Panc1 (cell line): ENCODE data around the gene TMEM121. TPM values are rescaled to one million over a fixed set of nuclear protein-coding genes. Genes with fewer than 3 reads are reported as not detected.

Experiments used
- ATAC-seq: fragments of 200-7000 bp; cut with Tn5 transposase; 2 replicates; pipeline ENCODE4 v1.9.1; 2020; ENCODE audit warnings: mild to moderate bottlenecking, moderate library complexity
- BruUV-seq: library from RNA; stranded (reverse); fragments of 400-500 nt; replicated peaks from 2 replicates; lab custom pipeline; 2021; lab: Mats Ljungman, UMichigan
- CTCF ChIA-PET: fragments of 300-600 bp; sonication (Branson Sonifier 250); formaldehyde crosslinking; loops from one replicate; lab custom pipeline; 2022; ENCODE audit warnings: antibody characterized with exemption; lab: Charles Lee
- POLR2A ChIA-PET: fragments of 300-600 bp; sonication (Branson Sonifier 250); formaldehyde crosslinking; loops from one replicate; lab custom pipeline; 2022; ENCODE audit warnings: antibody characterized with exemption; lab: Charles Lee
- DNase-seq: peaks from one replicate; pipeline ENCODE4 v3.0.0-alpha.2; 2010; ENCODE audit warnings: low read depth, low spot score
- H3K27ac ChIP-seq: 2 replicates; pipeline ENCODE4 v1.5.1; 2011; ENCODE audit warnings: mild to moderate bottlenecking, low read length, inconsistent platforms
- H3K27me3 ChIP-seq: fragments of 200-500 bp; sonication (Bioruptor generic); 2 replicates; pipeline ENCODE4 v1.6.0; 2014; ENCODE audit warnings: low read length, inconsistent platforms; ENCODE audit not compliant: control insufficient read depth, insufficient read depth
- H3K36me3 ChIP-seq: fragments of 200-500 bp; sonication (Bioruptor generic); 2 replicates; pipeline ENCODE4 v1.5.1; 2014; ENCODE audit warnings: inconsistent platforms, mild to moderate bottlenecking, low read length, moderate library complexity; ENCODE audit not compliant: control insufficient read depth, insufficient read depth
- H3K4me1 ChIP-seq: 2 replicates; pipeline ENCODE4 v1.5.1; 2011; ENCODE audit warnings: inconsistent platforms, mild to moderate bottlenecking, low read length, moderate library complexity; ENCODE audit not compliant: control insufficient read depth, insufficient read depth
- H3K4me3 ChIP-seq, 2 experiments: 2 replicates each; pipeline ENCODE4 v1.5.1; 2011 to 2012; ENCODE audit warnings: low read depth in 2 of 2, low read length in 2 of 2, mild to moderate bottlenecking in 2 of 2, inconsistent platforms in 1 of 2, moderate library complexity in 1 of 2
- H3K9me3 ChIP-seq: fragments of 200-500 bp; sonication (Bioruptor generic); 2 replicates; pipeline ENCODE4 v1.5.1; 2014; ENCODE audit warnings: low read depth, mild to moderate bottlenecking, inconsistent platforms, low read length, moderate library complexity; ENCODE audit not compliant: control insufficient read depth, insufficient read depth
- POLR2AphosphoS5 ChIP-seq: IDR thresholded peaks from 2 replicates; pipeline ENCODE4 v1.6.1; 2012; ENCODE audit warnings: mild to moderate bottlenecking, low read depth, low read length, moderate library complexity
- SIN3A ChIP-seq: IDR thresholded peaks from 2 replicates; pipeline ENCODE4 v1.6.1; 2012; ENCODE audit warnings: low read depth, mild to moderate bottlenecking, low read length, moderate library complexity, borderline replicate concordance; ENCODE audit not compliant: insufficient read depth
- in situ Hi-C: cut with HindIII; loops from 2 replicates; pipeline ENCODE4 v1.10.0; 2016; ENCODE audit warnings: low sequenced_read_pairs, low pct_unique_long_range_greater_than_20kb
- intact Hi-C: fragments of 100-400 bp; cut with micrococcal nuclease; formaldehyde crosslinking; loops from one replicate; pipeline ENCODE4 v1.10.0; 2022; ENCODE audit not compliant: unreplicated experiment
- total RNA-seq: library from RNA; stranded (reverse); gene quantifications from one replicate; pipeline ENCODE4 v1.2.1, GENCODE V29; 2021; ENCODE audit not compliant: unreplicated experiment
- TF ChIP-seq, protein P1 (sequence below), 2 experiments: IDR thresholded peaks; 2 replicates each; pipeline ENCODE4 v1.6.1; 2011 to 2012; ENCODE audit warnings: low read depth in 2 of 2, control low read depth in 1 of 2, low read length in 1 of 2, mild to moderate bottlenecking in 1 of 2, moderate library complexity in 1 of 2; ENCODE audit not compliant: insufficient read depth in 1 of 2
- TF ChIP-seq, protein P2 (sequence below): fragments of 450-650 bp; IDR thresholded peaks from 2 replicates; pipeline ENCODE4 v1.5.1; 2017; ENCODE audit warnings: mild to moderate bottlenecking

TMEM121 gene
- total RNA-seq, 1 experiment from 2014 or later = 4.6 TPM

DNA sequence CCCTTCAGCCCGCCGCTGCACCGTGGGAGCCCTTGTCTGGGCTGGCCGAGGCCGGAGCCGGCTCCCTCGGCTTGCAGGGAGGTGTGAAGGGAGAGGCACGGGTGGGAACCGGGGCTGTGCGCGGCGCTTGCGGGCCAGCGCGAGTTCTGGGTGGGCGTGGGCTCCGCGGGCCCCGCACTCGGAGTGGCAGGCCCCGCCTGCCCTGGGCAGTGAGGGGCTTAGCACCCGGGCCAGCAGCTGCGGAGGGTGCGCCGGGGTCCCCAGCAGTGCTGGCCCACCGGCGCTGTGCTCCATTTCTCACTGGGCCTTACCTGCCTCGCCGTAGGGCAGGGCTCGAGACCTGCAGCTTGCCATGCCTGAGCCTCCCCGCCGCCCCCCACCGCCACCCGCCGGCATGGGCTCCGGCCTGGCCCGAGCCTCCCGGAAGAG lies 21.4 kb downstream of the TMEM121 start:
- intact Hi-C loops (no loop called here), in situ Hi-C loops (no loop called here)
- no peak for ATAC-seq
- no peaks in the 10 kb centered on the region for H3K4me1 ChIP-seq
- no peak for DNase-seq
- H3K27ac ChIP-seq = no peak overlapping the region
- no peaks in the 10 kb centered on the region; the same call in 1 of the 2 replicates for H3K9me3 ChIP-seq
- TF ChIP-seq, protein P1, sequence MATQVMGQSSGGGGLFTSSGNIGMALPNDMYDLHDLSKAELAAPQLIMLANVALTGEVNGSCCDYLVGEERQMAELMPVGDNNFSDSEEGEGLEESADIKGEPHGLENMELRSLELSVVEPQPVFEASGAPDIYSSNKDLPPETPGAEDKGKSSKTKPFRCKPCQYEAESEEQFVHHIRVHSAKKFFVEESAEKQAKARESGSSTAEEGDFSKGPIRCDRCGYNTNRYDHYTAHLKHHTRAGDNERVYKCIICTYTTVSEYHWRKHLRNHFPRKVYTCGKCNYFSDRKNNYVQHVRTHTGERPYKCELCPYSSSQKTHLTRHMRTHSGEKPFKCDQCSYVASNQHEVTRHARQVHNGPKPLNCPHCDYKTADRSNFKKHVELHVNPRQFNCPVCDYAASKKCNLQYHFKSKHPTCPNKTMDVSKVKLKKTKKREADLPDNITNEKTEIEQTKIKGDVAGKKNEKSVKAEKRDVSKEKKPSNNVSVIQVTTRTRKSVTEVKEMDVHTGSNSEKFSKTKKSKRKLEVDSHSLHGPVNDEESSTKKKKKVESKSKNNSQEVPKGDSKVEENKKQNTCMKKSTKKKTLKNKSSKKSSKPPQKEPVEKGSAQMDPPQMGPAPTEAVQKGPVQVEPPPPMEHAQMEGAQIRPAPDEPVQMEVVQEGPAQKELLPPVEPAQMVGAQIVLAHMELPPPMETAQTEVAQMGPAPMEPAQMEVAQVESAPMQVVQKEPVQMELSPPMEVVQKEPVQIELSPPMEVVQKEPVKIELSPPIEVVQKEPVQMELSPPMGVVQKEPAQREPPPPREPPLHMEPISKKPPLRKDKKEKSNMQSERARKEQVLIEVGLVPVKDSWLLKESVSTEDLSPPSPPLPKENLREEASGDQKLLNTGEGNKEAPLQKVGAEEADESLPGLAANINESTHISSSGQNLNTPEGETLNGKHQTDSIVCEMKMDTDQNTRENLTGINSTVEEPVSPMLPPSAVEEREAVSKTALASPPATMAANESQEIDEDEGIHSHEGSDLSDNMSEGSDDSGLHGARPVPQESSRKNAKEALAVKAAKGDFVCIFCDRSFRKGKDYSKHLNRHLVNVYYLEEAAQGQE (IDR thresholded peaks at IDR 0.05; ENCODE audit: insufficient read depth in 1 of 2, low read depth in 2 of 2, low read length in 1 of 2) = no peak
- no peak for TF ChIP-seq POLR2AphosphoS5
- H3K4me3 ChIP-seq = no peak overlapping the region
- BruUV-seq = no TSS peak
- CTCF ChIA-PET = no interaction called here
- no peaks in the 10 kb centered on the region for H3K27me3 ChIP-seq
- POLR2A ChIA-PET = no interaction called here
- H3K36me3 ChIP-seq = no peaks in the 10 kb centered on the region

DNA sequence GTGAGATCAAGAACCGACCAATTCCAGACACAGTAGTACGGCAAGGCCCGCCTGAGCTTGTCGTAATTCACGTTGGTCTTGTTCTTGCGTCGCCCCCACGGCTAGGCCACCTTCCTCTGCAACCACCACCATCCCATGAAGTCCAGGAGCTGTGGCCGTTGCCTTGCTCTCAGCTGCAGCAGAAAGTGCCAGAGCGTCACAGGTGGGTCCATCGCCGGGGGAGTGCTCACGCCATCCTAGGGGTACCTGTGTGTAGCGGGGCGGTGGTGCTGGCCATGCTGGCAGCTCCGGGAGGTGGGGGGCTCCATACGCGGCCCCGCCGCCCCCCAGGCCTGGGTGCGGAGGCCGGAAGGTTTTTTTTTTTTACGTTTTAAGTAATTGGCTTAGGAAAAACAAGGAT lies 23.1 kb downstream of the TMEM121 start:
- H3K27me3 ChIP-seq = no peaks in the 10 kb centered on the region
- H3K9me3 ChIP-seq = no peaks in the 10 kb centered on the region
- H3K36me3 ChIP-seq = no peaks in the 10 kb centered on the region
- TF ChIP-seq, protein P2, sequence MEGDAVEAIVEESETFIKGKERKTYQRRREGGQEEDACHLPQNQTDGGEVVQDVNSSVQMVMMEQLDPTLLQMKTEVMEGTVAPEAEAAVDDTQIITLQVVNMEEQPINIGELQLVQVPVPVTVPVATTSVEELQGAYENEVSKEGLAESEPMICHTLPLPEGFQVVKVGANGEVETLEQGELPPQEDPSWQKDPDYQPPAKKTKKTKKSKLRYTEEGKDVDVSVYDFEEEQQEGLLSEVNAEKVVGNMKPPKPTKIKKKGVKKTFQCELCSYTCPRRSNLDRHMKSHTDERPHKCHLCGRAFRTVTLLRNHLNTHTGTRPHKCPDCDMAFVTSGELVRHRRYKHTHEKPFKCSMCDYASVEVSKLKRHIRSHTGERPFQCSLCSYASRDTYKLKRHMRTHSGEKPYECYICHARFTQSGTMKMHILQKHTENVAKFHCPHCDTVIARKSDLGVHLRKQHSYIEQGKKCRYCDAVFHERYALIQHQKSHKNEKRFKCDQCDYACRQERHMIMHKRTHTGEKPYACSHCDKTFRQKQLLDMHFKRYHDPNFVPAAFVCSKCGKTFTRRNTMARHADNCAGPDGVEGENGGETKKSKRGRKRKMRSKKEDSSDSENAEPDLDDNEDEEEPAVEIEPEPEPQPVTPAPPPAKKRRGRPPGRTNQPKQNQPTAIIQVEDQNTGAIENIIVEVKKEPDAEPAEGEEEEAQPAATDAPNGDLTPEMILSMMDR = no peak
- TF ChIP-seq, protein P1 (IDR thresholded peaks at IDR 0.05; ENCODE audit: insufficient read depth in 1 of 2, low read depth in 2 of 2, low read length in 1 of 2) = no peak
- no peak for TF ChIP-seq SIN3A
- intact Hi-C loops = no loop called here
- no TSS peak for BruUV-seq
- in situ Hi-C loops = no loop called here
- no peak for ATAC-seq
- POLR2A ChIA-PET = interaction anchor here (0.7 kb wide), 1 partner anchor 54 kb away, joined by 6 read pairs; no protein-coding TSS in a partner anchor
- no peak for DNase-seq
- CTCF ChIA-PET = no interaction called here
- no peak overlapping the region for H3K4me3 ChIP-seq
- no peak overlapping the region for H3K27ac ChIP-seq
- no peaks in the 10 kb centered on the region for H3K4me1 ChIP-seq
